ENCODE results near the gene CNTNAP4.

DNA sequence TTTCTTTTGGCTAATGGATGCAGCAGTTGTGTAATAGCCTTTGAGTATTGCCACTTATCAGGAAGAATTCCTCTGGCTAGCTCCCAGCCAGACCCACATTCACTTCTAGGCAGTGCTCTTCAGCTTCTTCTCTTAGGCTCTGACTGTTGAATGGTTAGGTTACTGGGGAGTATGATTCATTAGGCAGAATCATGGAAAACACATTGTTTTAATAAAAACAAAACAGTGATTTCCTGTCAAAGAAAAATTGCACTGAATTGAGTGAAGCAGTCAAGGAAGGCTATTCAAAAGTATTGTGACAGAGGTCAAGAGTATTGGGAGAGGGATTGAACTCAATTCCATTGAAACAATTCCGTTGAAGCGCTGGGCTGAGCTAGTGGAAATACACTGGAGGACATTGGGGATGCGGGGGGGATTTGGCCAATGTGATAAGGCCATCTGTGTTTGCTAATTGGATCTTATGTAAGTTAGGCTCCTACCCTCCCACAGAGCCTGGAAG is 68.0 kb downstream of the CNTNAP4 start:
- TF ChIP-seq, protein P1, sequence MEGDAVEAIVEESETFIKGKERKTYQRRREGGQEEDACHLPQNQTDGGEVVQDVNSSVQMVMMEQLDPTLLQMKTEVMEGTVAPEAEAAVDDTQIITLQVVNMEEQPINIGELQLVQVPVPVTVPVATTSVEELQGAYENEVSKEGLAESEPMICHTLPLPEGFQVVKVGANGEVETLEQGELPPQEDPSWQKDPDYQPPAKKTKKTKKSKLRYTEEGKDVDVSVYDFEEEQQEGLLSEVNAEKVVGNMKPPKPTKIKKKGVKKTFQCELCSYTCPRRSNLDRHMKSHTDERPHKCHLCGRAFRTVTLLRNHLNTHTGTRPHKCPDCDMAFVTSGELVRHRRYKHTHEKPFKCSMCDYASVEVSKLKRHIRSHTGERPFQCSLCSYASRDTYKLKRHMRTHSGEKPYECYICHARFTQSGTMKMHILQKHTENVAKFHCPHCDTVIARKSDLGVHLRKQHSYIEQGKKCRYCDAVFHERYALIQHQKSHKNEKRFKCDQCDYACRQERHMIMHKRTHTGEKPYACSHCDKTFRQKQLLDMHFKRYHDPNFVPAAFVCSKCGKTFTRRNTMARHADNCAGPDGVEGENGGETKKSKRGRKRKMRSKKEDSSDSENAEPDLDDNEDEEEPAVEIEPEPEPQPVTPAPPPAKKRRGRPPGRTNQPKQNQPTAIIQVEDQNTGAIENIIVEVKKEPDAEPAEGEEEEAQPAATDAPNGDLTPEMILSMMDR (conservative IDR thresholded peaks at IDR 0.05; ENCODE audit: low read depth, low read length): no peak
- TF ChIP-seq EZH2phosphoT487 (IDR thresholded peaks at IDR 0.05; ENCODE audit: borderline replicate concordance, low read length): no peak

Measured in PC-3 (cell line).